Activated CD8-positive, alpha-beta T cell treated with anti-CD3 and anti-CD28 coated beads, Interleukin-2, amount 10 ng/mL, durations not matched to agents 7 days and 5 days (primary cell): Measurements from ENCODE around the gene COL6A3. TPM values are rescaled to one million over a fixed set of nuclear protein-coding genes. Genes with fewer than 3 reads are reported as not detected.

Experiments used
- ATAC-seq: fragments of 150-1000 bp; cut with Tn5 transposase; one replicate; pipeline ENCODE4 v1.10.0; 2021; ENCODE audit warnings: moderate library complexity
- CTCF ChIA-PET: fragments of 350-600 bp; sonication (Branson Sonifier 250); formaldehyde crosslinking; loops from one replicate; lab custom pipeline; 2021; ENCODE audit warnings: antibody characterized with exemption; lab: Charles Lee
- POLR2A ChIA-PET: fragments of 350-600 bp; sonication (Branson Sonifier 250); formaldehyde crosslinking; loops from one replicate; lab custom pipeline; 2021; ENCODE audit warnings: antibody characterized with exemption; lab: Charles Lee
- DNase-seq: peaks from one replicate; pipeline ENCODE4 v3.0.0-alpha.2; 2020
- H3K27ac Mint-ChIP-seq: one replicate; pipeline ENCODE4 v1.8.0; 2021; ENCODE audit warnings: mild to moderate bottlenecking, mixed read lengths
- H3K27me3 Mint-ChIP-seq: one replicate; pipeline ENCODE4 v1.8.0; 2021; ENCODE audit warnings: low read depth, mixed read lengths
- H3K36me3 Mint-ChIP-seq: one replicate; pipeline ENCODE4 v1.8.0; 2021; ENCODE audit warnings: low read depth, mixed read lengths
- H3K4me1 Mint-ChIP-seq: one replicate; pipeline ENCODE4 v1.8.0; 2021; ENCODE audit warnings: low read depth, mixed read lengths
- H3K4me3 Mint-ChIP-seq: one replicate; pipeline ENCODE4 v1.8.0; 2021; ENCODE audit warnings: mild to moderate bottlenecking, mixed read lengths
- H3K9me3 Mint-ChIP-seq: one replicate; pipeline ENCODE4 v1.8.0; 2022; ENCODE audit warnings: mixed read lengths; ENCODE audit not compliant: insufficient read depth
- total RNA-seq, 2 experiments: library from RNA; stranded (reverse); gene quantifications; one replicate each; pipeline ENCODE4 v1.2.3, GENCODE V29; 2021

The COL6A3 gene
- total RNA-seq, 2 experiments from 2014 or later = 0.03 to 0.10 TPM

GRCh38 chr2:237281836-237282306, 132.1 kb downstream of the COL6A3 start:
- DNase-seq = no peak
- ChIA-PET POLR2A (no interaction called here), CTCF (no interaction called here)
- Mint-ChIP-seq H3K4me3 (no peak overlapping the region), H3K9me3 (no peaks in the 10 kb centered on the region), H3K27ac (no peak overlapping the region), H3K36me3 (no peaks in the 10 kb centered on the region), H3K27me3 (peaks cover 8% of the 10 kb centered on the region), H3K4me1 (no peaks in the 10 kb centered on the region)
- ATAC-seq = no peak

- peaks cover 14% of the 10 kb centered on the region for H3K27me3 Mint-ChIP-seq
- H3K36me3 Mint-ChIP-seq = no peaks in the 10 kb centered on the region
- H3K4me1 Mint-ChIP-seq = no peaks in the 10 kb centered on the region
- no peaks in the 10 kb centered on the region for H3K9me3 Mint-ChIP-seq
- no peak overlapping the region for H3K27ac Mint-ChIP-seq
- DNase-seq = no peak
- no peak for ATAC-seq
- H3K4me3 Mint-ChIP-seq = no peak overlapping the region
- CTCF ChIA-PET = no interaction called here
- POLR2A ChIA-PET = no interaction called here
These were observed 133.0 kb downstream of the COL6A3 start for GRCh38 chr2:237280939-237281338.

GRCh38 chr2:237280229-237280628, 133.7 kb downstream of the COL6A3 start:
- Mint-ChIP-seq H3K4me1 (no peaks in the 10 kb centered on the region), H3K27me3 (peaks cover 14% of the 10 kb centered on the region), H3K4me3 (no peak overlapping the region), H3K27ac (no peak overlapping the region), H3K9me3 (no peaks in the 10 kb centered on the region), H3K36me3 (no peaks in the 10 kb centered on the region)
- ChIA-PET POLR2A (no interaction called here), CTCF (no interaction called here)
- ATAC-seq (no peak), DNase-seq (no peak)

- H3K27me3 Mint-ChIP-seq = peaks cover 14% of the 10 kb centered on the region
- ChIA-PET POLR2A (no interaction called here), CTCF (no interaction called here)
- H3K9me3 Mint-ChIP-seq = no peaks in the 10 kb centered on the region
- H3K4me3 Mint-ChIP-seq = no peak overlapping the region
- H3K36me3 Mint-ChIP-seq = no peaks in the 10 kb centered on the region
- DNase-seq = no peak
- no peak for ATAC-seq
- no peak overlapping the region for H3K27ac Mint-ChIP-seq
- H3K4me1 Mint-ChIP-seq = no peaks in the 10 kb centered on the region
These were observed 134.8 kb downstream of the COL6A3 start for GRCh38 chr2:237279012-237279768.

GRCh38 chr2:237278568-237278967, 135.4 kb downstream of the COL6A3 start:
- peaks cover 14% of the 10 kb centered on the region for H3K27me3 Mint-ChIP-seq
- H3K4me1 Mint-ChIP-seq = no peaks in the 10 kb centered on the region
- DNase-seq = no peak
- H3K4me3 Mint-ChIP-seq = no peak overlapping the region
- no peaks in the 10 kb centered on the region for H3K36me3 Mint-ChIP-seq
- H3K27ac Mint-ChIP-seq = no peak overlapping the region
- CTCF ChIA-PET = no interaction called here
- H3K9me3 Mint-ChIP-seq = no peaks in the 10 kb centered on the region
- no peak for ATAC-seq
- POLR2A ChIA-PET = no interaction called here

- ChIA-PET CTCF (interaction anchor here (0.7 kb wide), 1 partner anchor 150 kb away, joined by 3 read pairs; no protein-coding TSS in a partner anchor), POLR2A (no interaction called here)
- Mint-ChIP-seq H3K27me3 (peaks cover 13% of the 10 kb centered on the region), H3K27ac (no peak overlapping the region), H3K4me3 (no peak overlapping the region), H3K9me3 (no peaks in the 10 kb centered on the region), H3K4me1 (no peaks in the 10 kb centered on the region), H3K36me3 (no peaks in the 10 kb centered on the region)
- DNase-seq (no peak), ATAC-seq (no peak)
These were observed 137.1 kb downstream of the COL6A3 start for GRCh38 chr2:237276716-237277490.

Other genes with a start within 250 kb of the COL6A3 start
- not detected for gene MLPH, start 73.1 kb upstream of the COL6A3 start, total RNA-seq
- gene PRLH, start 152.4 kb upstream of the COL6A3 start, total RNA-seq = not detected
- gene RAB17, start 176.6 kb upstream of the COL6A3 start, total RNA-seq = under 1 TPM; 0.16 to 0.61 TPM
- 100 to 1,000 TPM; 189 to 207 TPM for gene LRRFIP1, start 213.4 kb upstream of the COL6A3 start, total RNA-seq